Measurements from ENCODE around the gene WBP4.
"Not testable (repeated sequence)": the region's sequence is repeated elsewhere in the genome, so short reads cannot be mapped to it uniquely, and the experiment has no call there.

DNA sequence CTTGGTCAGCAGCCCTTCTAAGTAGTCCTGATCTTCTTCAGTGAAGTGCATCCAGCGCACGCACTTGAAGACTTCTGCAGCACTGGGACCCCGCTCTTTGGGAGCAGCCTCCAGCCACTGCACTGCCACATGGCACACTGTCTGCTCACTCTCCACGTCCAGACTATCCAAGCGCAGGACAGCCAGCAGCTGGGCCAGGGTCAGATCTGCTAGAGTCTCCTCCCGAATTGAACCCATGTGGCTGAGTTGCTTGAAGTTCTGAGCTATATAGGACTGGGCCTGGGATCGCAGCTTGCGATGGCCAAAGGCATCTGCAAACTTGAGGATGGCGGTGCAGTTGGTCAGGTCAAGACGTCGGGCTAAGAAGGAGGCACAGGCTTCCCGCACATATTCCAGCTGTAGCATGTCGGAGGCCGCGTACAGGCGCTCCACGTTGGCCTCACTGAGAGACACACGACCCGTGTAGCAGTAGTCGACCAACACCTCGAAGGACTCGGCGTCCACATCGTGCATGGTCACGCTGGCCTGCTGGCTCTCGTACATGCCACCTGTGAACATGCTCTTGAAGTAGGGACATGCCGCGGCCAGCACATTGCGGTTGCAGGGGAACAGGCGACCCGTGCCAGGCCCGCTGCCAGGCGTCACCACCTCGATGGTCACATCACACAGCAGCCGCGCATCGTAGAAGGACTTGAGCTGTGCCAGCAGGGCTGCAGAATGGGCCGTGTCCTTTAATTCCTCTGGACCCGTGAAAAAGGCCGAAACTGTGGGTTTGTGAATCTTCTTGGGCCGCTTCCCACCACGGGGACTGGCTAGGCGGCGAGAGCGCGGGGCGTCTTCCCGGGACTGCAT is 70.6 kb downstream of the WBP4 start:
- TF ChIP-seq MXI1 (IDR thresholded peaks at IDR 0.05; ENCODE audit: low read depth, low read length); YY1 (IDR thresholded peaks at IDR 0.05; ENCODE audit: low read depth); POLR2AphosphoS5 (IDR thresholded peaks at IDR 0.05; ENCODE audit: low read depth, low read length); JUND (IDR thresholded peaks at IDR 0.05); MEF2A (IDR thresholded peaks at IDR 0.05; ENCODE audit: borderline replicate concordance, low read depth); FOXJ3 (CRISPR knock-in tag; IDR thresholded peaks at IDR 0.05); CHD2 (IDR thresholded peaks at IDR 0.05; ENCODE audit: low read length, partially characterized antibody); RFX5 (IDR thresholded peaks at IDR 0.05; ENCODE audit: low read length); TEAD4 (IDR thresholded peaks at IDR 0.05; ENCODE audit: borderline replicate concordance, insufficient read depth); RAD21 (IDR thresholded peaks at IDR 0.05; ENCODE audit: low read length): not testable (repeated sequence)
- TF ChIP-seq, protein P1, sequence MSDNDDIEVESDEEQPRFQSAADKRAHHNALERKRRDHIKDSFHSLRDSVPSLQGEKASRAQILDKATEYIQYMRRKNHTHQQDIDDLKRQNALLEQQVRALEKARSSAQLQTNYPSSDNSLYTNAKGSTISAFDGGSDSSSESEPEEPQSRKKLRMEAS (IDR thresholded peaks at IDR 0.05; ENCODE audit: low read depth): not testable (repeated sequence)
- TF ChIP-seq, protein P2, sequence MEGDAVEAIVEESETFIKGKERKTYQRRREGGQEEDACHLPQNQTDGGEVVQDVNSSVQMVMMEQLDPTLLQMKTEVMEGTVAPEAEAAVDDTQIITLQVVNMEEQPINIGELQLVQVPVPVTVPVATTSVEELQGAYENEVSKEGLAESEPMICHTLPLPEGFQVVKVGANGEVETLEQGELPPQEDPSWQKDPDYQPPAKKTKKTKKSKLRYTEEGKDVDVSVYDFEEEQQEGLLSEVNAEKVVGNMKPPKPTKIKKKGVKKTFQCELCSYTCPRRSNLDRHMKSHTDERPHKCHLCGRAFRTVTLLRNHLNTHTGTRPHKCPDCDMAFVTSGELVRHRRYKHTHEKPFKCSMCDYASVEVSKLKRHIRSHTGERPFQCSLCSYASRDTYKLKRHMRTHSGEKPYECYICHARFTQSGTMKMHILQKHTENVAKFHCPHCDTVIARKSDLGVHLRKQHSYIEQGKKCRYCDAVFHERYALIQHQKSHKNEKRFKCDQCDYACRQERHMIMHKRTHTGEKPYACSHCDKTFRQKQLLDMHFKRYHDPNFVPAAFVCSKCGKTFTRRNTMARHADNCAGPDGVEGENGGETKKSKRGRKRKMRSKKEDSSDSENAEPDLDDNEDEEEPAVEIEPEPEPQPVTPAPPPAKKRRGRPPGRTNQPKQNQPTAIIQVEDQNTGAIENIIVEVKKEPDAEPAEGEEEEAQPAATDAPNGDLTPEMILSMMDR (IDR thresholded peaks at IDR 0.05): not testable (repeated sequence)
- TF ChIP-seq, protein P3, sequence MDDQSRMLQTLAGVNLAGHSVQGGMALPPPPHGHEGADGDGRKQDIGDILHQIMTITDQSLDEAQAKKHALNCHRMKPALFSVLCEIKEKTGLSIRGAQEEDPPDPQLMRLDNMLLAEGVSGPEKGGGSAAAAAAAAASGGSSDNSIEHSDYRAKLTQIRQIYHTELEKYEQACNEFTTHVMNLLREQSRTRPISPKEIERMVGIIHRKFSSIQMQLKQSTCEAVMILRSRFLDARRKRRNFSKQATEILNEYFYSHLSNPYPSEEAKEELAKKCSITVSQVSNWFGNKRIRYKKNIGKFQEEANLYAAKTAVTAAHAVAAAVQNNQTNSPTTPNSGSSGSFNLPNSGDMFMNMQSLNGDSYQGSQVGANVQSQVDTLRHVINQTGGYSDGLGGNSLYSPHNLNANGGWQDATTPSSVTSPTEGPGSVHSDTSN (IDR thresholded peaks at IDR 0.05): not testable (repeated sequence)
- TF ChIP-seq, protein P4, sequence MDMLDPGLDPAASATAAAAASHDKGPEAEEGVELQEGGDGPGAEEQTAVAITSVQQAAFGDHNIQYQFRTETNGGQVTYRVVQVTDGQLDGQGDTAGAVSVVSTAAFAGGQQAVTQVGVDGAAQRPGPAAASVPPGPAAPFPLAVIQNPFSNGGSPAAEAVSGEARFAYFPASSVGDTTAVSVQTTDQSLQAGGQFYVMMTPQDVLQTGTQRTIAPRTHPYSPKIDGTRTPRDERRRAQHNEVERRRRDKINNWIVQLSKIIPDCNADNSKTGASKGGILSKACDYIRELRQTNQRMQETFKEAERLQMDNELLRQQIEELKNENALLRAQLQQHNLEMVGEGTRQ (IDR thresholded peaks at IDR 0.05; ENCODE audit: borderline replicate concordance, low read depth, low read length): not testable (repeated sequence)
